ENCODE measurements around the gene C21orf91. TPM values are rescaled to one million over a fixed set of nuclear protein-coding genes. Genes with fewer than 3 reads are reported as not detected.

C21orf91 gene
- total and polyA plus RNA-seq, 8 donors, result under 0.01 to 50.9 (median 4.4) TPM

GRCh38 chr21:17823846-17824245 is 4.7 kb upstream of the C21orf91 start:
- no peaks in the 10 kb centered on the region for H3K36me3 ChIP-seq
- TF ChIP-seq, protein P1, sequence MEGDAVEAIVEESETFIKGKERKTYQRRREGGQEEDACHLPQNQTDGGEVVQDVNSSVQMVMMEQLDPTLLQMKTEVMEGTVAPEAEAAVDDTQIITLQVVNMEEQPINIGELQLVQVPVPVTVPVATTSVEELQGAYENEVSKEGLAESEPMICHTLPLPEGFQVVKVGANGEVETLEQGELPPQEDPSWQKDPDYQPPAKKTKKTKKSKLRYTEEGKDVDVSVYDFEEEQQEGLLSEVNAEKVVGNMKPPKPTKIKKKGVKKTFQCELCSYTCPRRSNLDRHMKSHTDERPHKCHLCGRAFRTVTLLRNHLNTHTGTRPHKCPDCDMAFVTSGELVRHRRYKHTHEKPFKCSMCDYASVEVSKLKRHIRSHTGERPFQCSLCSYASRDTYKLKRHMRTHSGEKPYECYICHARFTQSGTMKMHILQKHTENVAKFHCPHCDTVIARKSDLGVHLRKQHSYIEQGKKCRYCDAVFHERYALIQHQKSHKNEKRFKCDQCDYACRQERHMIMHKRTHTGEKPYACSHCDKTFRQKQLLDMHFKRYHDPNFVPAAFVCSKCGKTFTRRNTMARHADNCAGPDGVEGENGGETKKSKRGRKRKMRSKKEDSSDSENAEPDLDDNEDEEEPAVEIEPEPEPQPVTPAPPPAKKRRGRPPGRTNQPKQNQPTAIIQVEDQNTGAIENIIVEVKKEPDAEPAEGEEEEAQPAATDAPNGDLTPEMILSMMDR (IDR thresholded peaks at IDR 0.05), result no peak
- TF ChIP-seq EP300 (IDR thresholded peaks at IDR 0.05) (no peak), POLR2A (IDR thresholded peaks at IDR 0.05) (no peak), POLR2AphosphoS5 (IDR thresholded peaks at IDR 0.05) (no peak)
- intact Hi-C loops (cut with DNase I; ENCODE audit: low total_unique reads), result loop anchor here (10.0 kb wide), 1 partner anchor 79 kb away; no protein-coding TSS in a partner anchor
- DNase-seq, result no peak
- H3K27me3 ChIP-seq, result no peaks in the 10 kb centered on the region
- no peak overlapping the region for H3K27ac ChIP-seq
- WGBS, 5 donors, result 74 to 90% (median 81%) methylated on average over 6 of the region's 6 CpGs
- H3K4me1 ChIP-seq, result peaks cover 0 to 8% (median 5%) of the 10 kb centered on the region in 4 donors
- H3K9me3 ChIP-seq, result no peaks in the 10 kb centered on the region
- H3K4me3 ChIP-seq, result no peak overlapping the region

GRCh38 chr21:17821121-17821520 is 2.0 kb upstream of the C21orf91 start:
- H3K27ac ChIP-seq, result no peak overlapping the region
- peaks cover 5 to 33% (median 22%) of the 10 kb centered on the region in 4 donors for H3K4me1 ChIP-seq
- 84 to 95% (median 92%) methylated on average over 3 of the region's 3 CpGs for WGBS, 5 donors
- H3K36me3 ChIP-seq, result peaks cover 0 to under 1% (median 0%) of the 10 kb centered on the region in 4 donors
- no peaks in the 10 kb centered on the region for H3K9me3 ChIP-seq
- no peaks in the 10 kb centered on the region for H3K27me3 ChIP-seq
- intact Hi-C loops (cut with DNase I; ENCODE audit: low total_unique reads), result loop anchor here (10.0 kb wide), 1 partner anchor 76 kb away; no protein-coding TSS in a partner anchor
- no peak overlapping the region for H3K4me3 ChIP-seq
- no peak for DNase-seq
- TF ChIP-seq POLR2A (IDR thresholded peaks at IDR 0.05), result no peak
- no peak for TF ChIP-seq EP300 (IDR thresholded peaks at IDR 0.05)
- TF ChIP-seq, protein P1 (IDR thresholded peaks at IDR 0.05), result no peak
- TF ChIP-seq POLR2AphosphoS5 (IDR thresholded peaks at IDR 0.05), result no peak

- Histone ChIP-seq H3K4me3 (peak overlapping the region; percentile 72 to 100 (median 97)), H3K36me3 (peaks cover 0 to 10% (median 8%) of the 10 kb centered on the region in 4 donors), H3K27me3 (no peaks in the 10 kb centered on the region), H3K27ac (peak overlapping the region; percentile 88 to 98 (median 95)), H3K4me1 (peaks cover 5 to 35% (median 26%) of the 10 kb centered on the region in 4 donors), H3K9me3 (no peaks in the 10 kb centered on the region)
- WGBS, 5 donors, result 0 to 2% (median 1%) methylated on average over 6 of the region's 6 CpGs
- intact Hi-C loops (cut with DNase I; ENCODE audit: low total_unique reads), result loop anchor here (10.0 kb wide), 1 partner anchor 75 kb away; no protein-coding TSS in a partner anchor
- TF ChIP-seq POLR2AphosphoS5 (IDR thresholded peaks at IDR 0.05) (no peak), POLR2A (IDR thresholded peaks at IDR 0.05) (no peak), EP300 (IDR thresholded peaks at IDR 0.05) (no peak)
- TF ChIP-seq, protein P1 (IDR thresholded peaks at IDR 0.05), result no peak
- DNase-seq, result no peak
Observed at GRCh38 chr21:17819877-17820229, 697 bp upstream of the C21orf91 start.

DNA sequence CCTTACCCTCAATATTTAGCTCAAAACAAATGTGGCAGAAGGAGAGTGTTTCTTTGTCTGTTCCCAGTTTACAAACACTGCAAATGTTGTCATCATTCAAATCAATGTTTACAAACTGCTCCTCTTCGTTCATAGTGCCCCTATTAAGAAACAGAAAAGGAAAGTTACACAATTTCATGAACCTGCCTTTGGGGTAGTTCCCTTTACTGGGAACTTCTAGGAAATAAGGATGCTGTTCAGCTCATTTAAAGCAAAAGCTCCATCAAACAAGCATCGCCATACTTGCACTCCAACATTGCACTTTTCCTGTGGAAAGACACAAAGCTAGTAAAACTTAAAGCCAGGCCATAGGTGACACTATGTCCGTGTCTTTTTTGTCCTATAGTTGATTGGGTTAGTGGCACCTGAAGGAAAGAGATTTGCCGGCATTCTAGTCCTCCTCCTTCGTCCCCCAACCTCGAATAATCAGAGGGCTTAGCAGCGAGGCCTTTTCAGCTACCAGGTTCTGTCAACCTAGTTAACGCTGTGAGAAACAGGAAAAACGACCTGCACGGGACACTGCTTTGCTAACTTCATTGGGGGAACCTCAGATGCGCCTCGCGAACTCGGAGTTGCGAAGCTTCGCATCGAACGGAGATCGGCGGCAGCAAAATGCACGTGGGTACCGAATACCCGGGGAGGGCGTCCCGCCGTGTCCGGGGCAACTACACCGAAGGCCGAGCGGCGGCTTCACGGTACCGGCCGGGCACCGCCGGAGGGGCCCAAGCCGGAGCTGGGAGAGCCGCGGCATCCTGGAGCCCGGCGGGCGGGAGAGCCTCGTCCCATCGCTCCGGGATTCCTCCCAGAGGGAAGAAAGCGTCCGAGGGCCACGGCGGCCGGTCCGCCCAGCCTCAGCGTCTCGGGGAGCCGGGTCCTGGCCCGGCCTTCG is 706 bp downstream of the C21orf91 start:
- peaks cover 0 to 23% (median 20%) of the 10 kb centered on the region in 4 donors for H3K36me3 ChIP-seq
- peak overlapping the region; percentile 72 to 100 (median 97) for H3K4me3 ChIP-seq
- intact Hi-C loops (cut with DNase I; ENCODE audit: low total_unique reads), result no loop called here
- H3K9me3 ChIP-seq, result no peaks in the 10 kb centered on the region
- peak; percentile 34 to 76 for DNase-seq
- H3K27me3 ChIP-seq, result no peaks in the 10 kb centered on the region
- peaks cover 9 to 47% (median 28%) of the 10 kb centered on the region in 4 donors for H3K4me1 ChIP-seq
- TF ChIP-seq POLR2AphosphoS5 (IDR thresholded peaks at IDR 0.05), result peak in 1 of 3 donors; percentile 11
- TF ChIP-seq, protein P1 (IDR thresholded peaks at IDR 0.05), result no peak
- WGBS, 5 donors, result 1% methylated on average over 21 to 56 of the region's 56 CpGs
- peak overlapping the region; percentile 88 to 98 (median 95) for H3K27ac ChIP-seq
